IPS-11a (cell line): ENCODE measurements around the gene ELMO1.

Source experiments
- H3K4me3 ChIP-seq: one replicate; pipeline ENCODE4 v1.5.1; 2013; ENCODE audit warnings: low read depth, low read length, control low read depth

The ELMO1 gene

GRCh38 chr7:36821617-36822016 lies 627.0 kb downstream of the ELMO1 start:
- H3K4me3 ChIP-seq: no peak overlapping the region

GRCh38 chr7:36820527-36821170 lies 628.0 kb downstream of the ELMO1 start:
- no peak overlapping the region for H3K4me3 ChIP-seq

GRCh38 chr7:36819639-36820038 lies 629.0 kb downstream of the ELMO1 start:
- H3K4me3 ChIP-seq: no peak overlapping the region

GRCh38 chr7:36814311-36814710 lies 634.4 kb downstream of the ELMO1 start:
- H3K4me3 ChIP-seq: no peak overlapping the region

- no peak overlapping the region for H3K4me3 ChIP-seq
Measured at GRCh38 chr7:36811807-36812206, 636.9 kb downstream of the ELMO1 start.

- H3K4me3 ChIP-seq: no peak overlapping the region
Measured at GRCh38 chr7:36810489-36810888, 638.2 kb downstream of the ELMO1 start.

GRCh38 chr7:36810032-36810431 lies 638.6 kb downstream of the ELMO1 start:
- no peak overlapping the region for H3K4me3 ChIP-seq

GRCh38 chr7:36809510-36809909 lies 639.2 kb downstream of the ELMO1 start:
- no peak overlapping the region for H3K4me3 ChIP-seq

GRCh38 chr7:36809086-36809485 lies 639.6 kb downstream of the ELMO1 start:
- H3K4me3 ChIP-seq: no peak overlapping the region

- H3K4me3 ChIP-seq: no peak overlapping the region
Measured at GRCh38 chr7:36806891-36807290, 641.8 kb downstream of the ELMO1 start.
